Panc1 (cell line): ENCODE data around the gene EME1. TPM values are rescaled to one million over a fixed set of nuclear protein-coding genes. Genes with fewer than 3 reads are reported as not detected.

Experiments
- total RNA-seq: library from RNA; stranded (reverse); gene quantifications from one replicate; pipeline ENCODE4 v1.2.1, GENCODE V29; 2021; ENCODE audit not compliant: unreplicated experiment

Gene EME1
- total RNA-seq, 1 experiment from 2014 or later: 15.3 TPM

Other genes starting within 250 kb of the EME1 start
- gene SAMD14, start 243.1 kb upstream of the EME1 start, total RNA-seq: 6.9 TPM
- gene PPP1R9B, start 222.6 kb upstream of the EME1 start, total RNA-seq: 114 TPM
- not detected for gene SGCA, start 207.2 kb upstream of the EME1 start, total RNA-seq
- gene COL1A1, start 171.6 kb upstream of the EME1 start, total RNA-seq: 52.7 TPM
- 0.54 TPM for gene TMEM92, start 98.8 kb upstream of the EME1 start, total RNA-seq
- gene XYLT2, start 27.1 kb upstream of the EME1 start, total RNA-seq: 28.5 TPM
- gene MRPL27, start within 50 bp of the EME1 start, total RNA-seq: 136 TPM
- gene LRRC59, start 24.3 kb downstream of the EME1 start, total RNA-seq: 167 TPM
- gene ACSF2, start 53.0 kb downstream of the EME1 start, total RNA-seq: 17.2 TPM
- not detected for gene CHAD, start 95.7 kb downstream of the EME1 start, total RNA-seq
- gene RSAD1, start 105.6 kb downstream of the EME1 start, total RNA-seq: 40.2 TPM
- 2.2 TPM for gene MYCBPAP, start 135.2 kb downstream of the EME1 start, total RNA-seq
- gene EPN3, start 159.5 kb downstream of the EME1 start, total RNA-seq: 0.92 TPM
- 82.2 TPM for gene SPATA20, start 173.9 kb downstream of the EME1 start, total RNA-seq
- 10.0 TPM for gene CACNA1G, start 187.5 kb downstream of the EME1 start, total RNA-seq